ENCODE results near the gene TREH. TPM values are rescaled to one million over a fixed set of nuclear protein-coding genes. Genes with fewer than 3 reads are reported as not detected.
"Not testable (repeated sequence)": the region's sequence is repeated elsewhere in the genome, so short reads cannot be mapped to it uniquely, and the experiment has no call there.

TREH gene, protein sequence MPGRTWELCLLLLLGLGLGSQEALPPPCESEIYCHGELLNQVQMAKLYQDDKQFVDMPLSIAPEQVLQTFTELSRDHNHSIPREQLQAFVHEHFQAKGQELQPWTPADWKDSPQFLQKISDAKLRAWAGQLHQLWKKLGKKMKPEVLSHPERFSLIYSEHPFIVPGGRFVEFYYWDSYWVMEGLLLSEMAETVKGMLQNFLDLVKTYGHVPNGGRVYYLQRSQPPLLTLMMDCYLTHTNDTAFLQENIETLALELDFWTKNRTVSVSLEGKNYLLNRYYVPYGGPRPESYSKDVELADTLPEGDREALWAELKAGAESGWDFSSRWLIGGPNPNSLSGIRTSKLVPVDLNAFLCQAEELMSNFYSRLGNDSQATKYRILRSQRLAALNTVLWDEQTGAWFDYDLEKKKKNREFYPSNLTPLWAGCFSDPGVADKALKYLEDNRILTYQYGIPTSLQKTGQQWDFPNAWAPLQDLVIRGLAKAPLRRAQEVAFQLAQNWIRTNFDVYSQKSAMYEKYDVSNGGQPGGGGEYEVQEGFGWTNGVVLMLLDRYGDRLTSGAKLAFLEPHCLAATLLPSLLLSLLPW
- total RNA-seq (not detected), polyA plus RNA-seq (1 to 10 TPM; 2.5 to 7.2 TPM)
- long read RNA-seq, donor 1, result 0 reads
- long read RNA-seq, donor 2, partial matches to known transcripts, result 0 of 20 reads
- long read RNA-seq, donor 2, other reads (novel, unspliced or antisense), result 20 of 20 reads

- Histone ChIP-seq H3K4me3 (ENCODE audit: low read length in 2 of 2) (no peak within 1 kb of the TSS), H3K9me3 (ENCODE audit: control insufficient read depth, low read length) (no peaks in the 10 kb centered on the region), H3K4me1 (ENCODE audit: control insufficient read depth in 1 of 2, insufficient read depth in 2 of 2, low read length in 2 of 2) (no peaks in the 10 kb centered on the region), H3K27me3 (ENCODE audit: control insufficient read depth in 1 of 2, insufficient read depth in 2 of 2, low read length in 1 of 2) (no peaks in the 10 kb centered on the region), H3K27ac (ENCODE audit: low read depth in 1 of 2, low read length in 2 of 2) (no peak within 1 kb of the TSS), H3K36me3 (ENCODE audit: control insufficient read depth in 1 of 2, insufficient read depth in 2 of 2, low read length in 1 of 2) (no peaks in the 10 kb centered on the region)
- peak in 1 of 2 donors; percentile 48 for DNase-seq
- 81 to 85% methylated on average over 5 of the region's 5 CpGs for WGBS, 2 donors
- ATAC-seq (ENCODE audit: low FRiP score), result peak; percentile 19
- intact Hi-C loops (cut with DNase I), result no loop called here
Measured at GRCh38 chr11:118679483-118679882, at the start of gene TREH. TSS of gene TREH (minus strand) at chr11:118679650. CDS start at chr11:118679627, 23 bp downstream.

DNA sequence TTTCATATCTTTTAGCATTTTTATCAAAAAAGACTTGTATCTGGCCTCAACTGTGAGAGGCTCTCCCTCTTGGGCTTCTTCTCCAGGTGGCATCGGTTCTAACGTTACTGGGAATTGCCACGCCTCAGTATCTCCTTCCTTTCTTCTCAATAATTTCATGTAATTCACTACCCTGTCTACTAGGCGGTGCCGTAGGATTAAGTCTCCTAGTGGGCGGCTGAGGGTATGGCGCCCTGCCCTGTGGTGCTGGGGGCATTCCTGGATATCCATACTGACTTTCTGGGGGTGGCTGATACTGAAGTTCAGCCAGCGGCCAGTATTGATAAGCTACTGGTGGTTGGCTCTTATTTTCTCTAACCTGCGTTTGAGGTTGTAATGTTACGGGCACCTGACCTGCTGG lies 48.7 kb upstream of the TREH start:
- WGBS, 2 donors, result 88 to 91% methylated on average over 10 of the region's 10 CpGs
- H3K9me3 ChIP-seq (ENCODE audit: control insufficient read depth, low read length); DNase-seq; intact Hi-C loops (cut with DNase I); H3K4me1 ChIP-seq (ENCODE audit: control insufficient read depth in 1 of 2, insufficient read depth in 2 of 2, low read length in 2 of 2); H3K36me3 ChIP-seq (ENCODE audit: control insufficient read depth in 1 of 2, insufficient read depth in 2 of 2, low read length in 1 of 2); H3K4me3 ChIP-seq (ENCODE audit: low read length in 2 of 2); ATAC-seq (ENCODE audit: low FRiP score); H3K27ac ChIP-seq (ENCODE audit: low read depth in 1 of 2, low read length in 2 of 2); H3K27me3 ChIP-seq (ENCODE audit: control insufficient read depth in 1 of 2, insufficient read depth in 2 of 2, low read length in 1 of 2): not testable (repeated sequence)

DNA sequence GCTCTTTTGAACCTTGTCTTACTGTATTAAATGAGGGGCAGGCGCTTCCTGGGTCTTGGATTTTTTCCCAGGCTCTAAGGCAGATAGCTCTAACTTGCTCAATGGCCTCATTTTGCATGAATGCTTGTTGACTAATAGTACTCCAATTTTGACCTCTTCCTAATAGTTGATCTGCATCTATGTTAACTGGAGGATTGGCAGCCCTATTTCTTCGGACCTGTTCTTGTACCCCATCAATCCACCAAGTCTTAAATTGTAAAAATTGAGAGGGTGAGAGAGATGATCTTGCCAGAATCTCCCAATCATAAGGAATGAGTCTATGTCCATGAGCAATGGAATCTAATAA lies 48.2 kb upstream of the TREH start:
- DNase-seq; H3K27me3 ChIP-seq (ENCODE audit: control insufficient read depth in 1 of 2, insufficient read depth in 2 of 2, low read length in 1 of 2); H3K36me3 ChIP-seq (ENCODE audit: control insufficient read depth in 1 of 2, insufficient read depth in 2 of 2, low read length in 1 of 2); ATAC-seq (ENCODE audit: low FRiP score); H3K9me3 ChIP-seq (ENCODE audit: control insufficient read depth, low read length); intact Hi-C loops (cut with DNase I); H3K4me3 ChIP-seq (ENCODE audit: low read length in 2 of 2); H3K27ac ChIP-seq (ENCODE audit: low read depth in 1 of 2, low read length in 2 of 2); H3K4me1 ChIP-seq (ENCODE audit: control insufficient read depth in 1 of 2, insufficient read depth in 2 of 2, low read length in 2 of 2): not testable (repeated sequence)
- 74 to 81% methylated on average over 2 of the region's 2 CpGs for WGBS, 2 donors

DNA sequence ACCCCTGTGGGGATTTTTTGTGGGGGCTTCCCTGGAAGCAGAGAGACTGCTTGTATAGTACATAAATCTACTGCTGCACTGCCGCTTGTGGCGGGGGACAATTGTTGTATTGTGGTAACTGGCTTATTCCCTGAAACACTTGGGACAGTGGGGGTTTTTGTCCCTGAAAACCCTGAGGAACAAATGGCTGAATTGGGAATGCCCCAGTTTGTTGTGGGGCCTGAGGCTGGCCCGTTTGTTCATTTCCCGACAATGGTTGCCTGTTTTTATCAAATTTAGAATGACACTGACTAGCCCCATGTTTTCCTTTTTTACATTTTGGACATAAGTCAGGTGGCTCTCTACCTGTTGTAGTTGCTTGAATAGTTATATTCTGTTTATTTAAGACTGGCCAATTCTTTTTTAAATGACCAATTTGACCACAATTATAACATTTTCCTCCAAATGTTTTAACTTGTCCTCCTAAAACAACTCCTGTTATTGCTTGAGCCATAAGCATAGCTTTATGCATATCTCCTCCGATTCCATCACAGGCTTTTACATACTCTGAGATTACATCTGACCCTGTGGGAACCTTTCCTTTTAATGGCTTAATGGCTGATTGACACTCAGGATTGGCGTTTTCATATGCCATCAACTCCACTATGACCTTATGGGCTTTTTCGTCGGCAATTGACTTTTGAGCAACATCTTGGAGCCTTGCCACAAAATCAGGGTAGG lies 47.7 kb upstream of the TREH start:
- ATAC-seq (ENCODE audit: low FRiP score); intact Hi-C loops (cut with DNase I); H3K4me3 ChIP-seq (ENCODE audit: low read length in 2 of 2); H3K36me3 ChIP-seq (ENCODE audit: control insufficient read depth in 1 of 2, insufficient read depth in 2 of 2, low read length in 1 of 2); H3K27ac ChIP-seq (ENCODE audit: low read depth in 1 of 2, low read length in 2 of 2); DNase-seq; H3K27me3 ChIP-seq (ENCODE audit: control insufficient read depth in 1 of 2, insufficient read depth in 2 of 2, low read length in 1 of 2); H3K9me3 ChIP-seq (ENCODE audit: control insufficient read depth, low read length); H3K4me1 ChIP-seq (ENCODE audit: control insufficient read depth in 1 of 2, insufficient read depth in 2 of 2, low read length in 2 of 2): not testable (repeated sequence)
- WGBS, 2 donors, result 75% methylated on average over 8 of the region's 8 CpGs

DNA sequence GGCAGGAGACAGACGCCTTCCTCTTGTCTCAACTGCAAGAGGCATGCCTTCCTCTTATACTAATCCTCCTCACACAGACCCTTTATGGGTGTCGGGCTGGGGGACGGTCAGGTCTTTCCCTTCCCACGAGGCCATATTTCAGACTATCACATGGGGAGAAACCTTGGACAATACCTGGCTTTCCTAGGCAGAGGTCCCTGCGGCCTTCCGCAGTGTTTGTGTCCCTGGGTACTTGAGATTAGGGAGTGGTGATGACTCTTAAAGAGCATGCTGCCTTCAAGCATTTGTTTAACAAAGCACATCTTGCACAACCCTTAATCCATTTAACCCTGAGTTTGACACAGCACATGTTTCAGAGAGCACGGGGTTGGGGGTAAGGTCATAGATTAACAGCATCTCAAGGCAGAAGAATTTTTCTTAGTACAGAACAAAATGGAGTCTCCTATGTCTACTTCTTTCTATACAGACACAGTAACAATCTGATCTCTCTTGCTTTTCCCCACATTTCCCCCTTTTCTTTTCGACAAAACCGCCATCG lies 42.1 kb upstream of the TREH start:
- H3K9me3 ChIP-seq (ENCODE audit: control insufficient read depth, low read length); ATAC-seq (ENCODE audit: low FRiP score); H3K4me3 ChIP-seq (ENCODE audit: low read length in 2 of 2); intact Hi-C loops (cut with DNase I); H3K4me1 ChIP-seq (ENCODE audit: control insufficient read depth in 1 of 2, insufficient read depth in 2 of 2, low read length in 2 of 2); H3K27ac ChIP-seq (ENCODE audit: low read depth in 1 of 2, low read length in 2 of 2); H3K36me3 ChIP-seq (ENCODE audit: control insufficient read depth in 1 of 2, insufficient read depth in 2 of 2, low read length in 1 of 2); DNase-seq; H3K27me3 ChIP-seq (ENCODE audit: control insufficient read depth in 1 of 2, insufficient read depth in 2 of 2, low read length in 1 of 2): not testable (repeated sequence)
- 64 to 84% methylated on average over 3 to 8 of the region's 10 CpGs for WGBS, 2 donors

DNA sequence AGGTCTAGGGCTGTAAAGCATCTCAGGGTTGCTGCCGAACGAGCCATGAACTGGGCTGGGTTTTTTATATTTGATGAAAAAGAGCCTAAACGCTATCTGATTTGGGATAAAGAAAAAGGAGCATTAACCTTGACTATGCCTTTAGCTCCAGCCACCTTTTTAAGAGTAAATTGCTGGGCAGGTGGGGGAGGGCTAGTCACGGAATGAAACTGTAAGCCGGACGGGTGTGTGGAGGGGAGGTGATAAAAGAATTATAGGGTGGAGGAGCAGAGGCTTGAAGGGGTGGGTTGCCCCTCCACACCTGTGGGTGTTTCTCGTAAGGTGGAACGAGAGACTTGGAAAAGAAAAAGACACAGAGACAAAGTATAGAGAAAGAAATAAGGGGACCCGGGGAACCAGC lies 41.3 kb upstream of the TREH start:
- 47 to 73% methylated on average over 7 to 8 of the region's 9 CpGs for WGBS, 2 donors
- intact Hi-C loops (cut with DNase I), result not testable (repeated sequence)

DNA sequence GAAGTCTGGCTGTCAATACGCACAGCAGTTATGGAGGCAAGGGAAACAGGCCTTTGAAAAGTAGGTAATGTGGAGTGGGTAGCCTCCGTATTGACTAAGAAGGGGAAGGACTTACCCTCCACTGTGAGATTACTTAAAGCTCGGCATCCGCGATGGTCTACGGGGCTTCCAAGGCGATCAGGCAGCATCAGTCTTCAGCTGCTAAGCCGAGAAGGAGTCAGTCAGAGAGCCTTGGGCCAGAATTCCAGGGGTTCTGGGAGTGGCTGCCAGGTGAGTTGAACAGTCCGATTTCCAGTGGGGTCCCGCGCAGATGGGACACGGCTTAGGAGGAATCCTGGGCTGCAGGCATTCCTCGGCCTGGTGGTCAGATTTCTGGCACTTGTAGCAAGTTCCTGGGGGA lies 40.6 kb upstream of the TREH start:
- H3K27me3 ChIP-seq (ENCODE audit: control insufficient read depth in 1 of 2, insufficient read depth in 2 of 2, low read length in 1 of 2); H3K4me1 ChIP-seq (ENCODE audit: control insufficient read depth in 1 of 2, insufficient read depth in 2 of 2, low read length in 2 of 2); H3K27ac ChIP-seq (ENCODE audit: low read depth in 1 of 2, low read length in 2 of 2); H3K9me3 ChIP-seq (ENCODE audit: control insufficient read depth, low read length); DNase-seq; intact Hi-C loops (cut with DNase I); H3K4me3 ChIP-seq (ENCODE audit: low read length in 2 of 2); H3K36me3 ChIP-seq (ENCODE audit: control insufficient read depth in 1 of 2, insufficient read depth in 2 of 2, low read length in 1 of 2); ATAC-seq (ENCODE audit: low FRiP score): not testable (repeated sequence)
- WGBS, 2 donors, result 64 to 65% methylated on average over 8 to 13 of the region's 13 CpGs

More for the DNA sequence above, 41.3 kb upstream of the TREH start:
- not testable (repeated sequence) for H3K9me3 ChIP-seq (ENCODE audit: control insufficient read depth, low read length); H3K4me3 ChIP-seq (ENCODE audit: low read length in 2 of 2); ATAC-seq (ENCODE audit: low FRiP score); H3K27me3 ChIP-seq (ENCODE audit: control insufficient read depth in 1 of 2, insufficient read depth in 2 of 2, low read length in 1 of 2); H3K27ac ChIP-seq (ENCODE audit: low read depth in 1 of 2, low read length in 2 of 2); H3K36me3 ChIP-seq (ENCODE audit: control insufficient read depth in 1 of 2, insufficient read depth in 2 of 2, low read length in 1 of 2); H3K4me1 ChIP-seq (ENCODE audit: control insufficient read depth in 1 of 2, insufficient read depth in 2 of 2, low read length in 2 of 2); DNase-seq

- 90 to 91% methylated on average over 7 of the region's 7 CpGs for WGBS, 2 donors
- H3K36me3 ChIP-seq (ENCODE audit: control insufficient read depth in 1 of 2, insufficient read depth in 2 of 2, low read length in 1 of 2); H3K27ac ChIP-seq (ENCODE audit: low read depth in 1 of 2, low read length in 2 of 2); intact Hi-C loops (cut with DNase I); H3K4me1 ChIP-seq (ENCODE audit: control insufficient read depth in 1 of 2, insufficient read depth in 2 of 2, low read length in 2 of 2); H3K4me3 ChIP-seq (ENCODE audit: low read length in 2 of 2); DNase-seq; H3K27me3 ChIP-seq (ENCODE audit: control insufficient read depth in 1 of 2, insufficient read depth in 2 of 2, low read length in 1 of 2); H3K9me3 ChIP-seq (ENCODE audit: control insufficient read depth, low read length); ATAC-seq (ENCODE audit: low FRiP score): not testable (repeated sequence)
Measured at GRCh38 chr11:118718562-118718961, 39.1 kb upstream of the TREH start.
